Kidney glomerular epithelial cell (primary cell): ENCODE data around the gene ADD3.
A peak's percentile ranks its signal among the peaks of the same experiment; 100 is the strongest.

Experiments used
- DNase-seq: peaks from one replicate; lab custom pipeline; 2025; lab: John Stamatoyannopoulos, UW

ADD3 gene

GRCh38 chr10:110007701-110008517 lies at the start of gene ADD3:
Gene ADD3 (plus strand): TSS chr10:110007984. CDS start chr10:110100654, 92,670 bp downstream.
- peak; percentile 83 for DNase-seq

DNA sequence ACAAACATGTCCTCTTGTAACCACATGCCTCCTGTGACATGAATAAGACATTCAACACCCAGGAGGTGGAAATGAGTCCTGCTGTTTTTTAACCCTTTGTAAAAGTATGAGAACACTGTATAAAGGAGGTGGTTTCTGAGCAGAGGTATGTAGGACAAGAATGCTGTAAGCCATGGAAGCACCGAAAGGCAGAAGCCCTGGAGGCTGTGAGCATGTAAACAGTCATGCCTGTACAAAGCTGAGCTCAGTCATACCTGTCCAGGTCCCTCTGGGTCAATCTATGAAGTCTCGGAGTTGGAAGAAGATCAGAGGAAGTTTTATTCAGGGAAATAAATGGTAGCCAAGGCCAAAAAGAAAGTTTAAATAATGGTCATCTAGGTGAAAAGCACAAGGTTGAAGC lies 49.7 kb upstream of the ADD3 start:
- DNase-seq, result no peak

- DNase-seq, result no peak
These were observed 48.3 kb upstream of the ADD3 start for GRCh38 chr10:109959259-109960145.

GRCh38 chr10:109960682-109961081 lies 47.1 kb upstream of the ADD3 start:
- DNase-seq, result no peak

- peak; percentile 74 for DNase-seq
These were observed 46.4 kb upstream of the ADD3 start for GRCh38 chr10:109961174-109962001.

- DNase-seq, result peak; percentile 6
These were observed 45.5 kb upstream of the ADD3 start for GRCh38 chr10:109962247-109962646.

- DNase-seq, result no peak
These were observed 44.3 kb upstream of the ADD3 start for GRCh38 chr10:109963439-109963838.

DNA sequence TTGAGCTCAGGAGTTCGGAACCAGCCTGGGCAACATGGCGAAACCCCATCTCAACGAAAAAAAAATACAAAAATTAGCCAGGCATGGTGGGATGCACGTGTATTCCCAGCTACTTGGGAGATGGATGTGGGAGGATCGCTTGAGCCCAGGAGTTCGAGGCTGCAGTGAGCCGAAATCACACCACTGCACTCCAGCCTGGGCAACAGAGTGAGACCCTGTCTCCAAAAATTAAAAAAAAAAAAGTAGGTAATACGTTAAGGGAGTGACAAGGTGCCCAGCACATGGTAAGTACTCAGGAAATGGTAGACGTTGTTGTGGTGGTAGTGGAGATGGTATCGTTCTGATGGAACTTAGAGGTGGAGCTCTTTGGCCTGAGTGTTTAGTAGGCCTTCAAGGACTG lies 43.5 kb upstream of the ADD3 start:
- DNase-seq, result no peak

DNA sequence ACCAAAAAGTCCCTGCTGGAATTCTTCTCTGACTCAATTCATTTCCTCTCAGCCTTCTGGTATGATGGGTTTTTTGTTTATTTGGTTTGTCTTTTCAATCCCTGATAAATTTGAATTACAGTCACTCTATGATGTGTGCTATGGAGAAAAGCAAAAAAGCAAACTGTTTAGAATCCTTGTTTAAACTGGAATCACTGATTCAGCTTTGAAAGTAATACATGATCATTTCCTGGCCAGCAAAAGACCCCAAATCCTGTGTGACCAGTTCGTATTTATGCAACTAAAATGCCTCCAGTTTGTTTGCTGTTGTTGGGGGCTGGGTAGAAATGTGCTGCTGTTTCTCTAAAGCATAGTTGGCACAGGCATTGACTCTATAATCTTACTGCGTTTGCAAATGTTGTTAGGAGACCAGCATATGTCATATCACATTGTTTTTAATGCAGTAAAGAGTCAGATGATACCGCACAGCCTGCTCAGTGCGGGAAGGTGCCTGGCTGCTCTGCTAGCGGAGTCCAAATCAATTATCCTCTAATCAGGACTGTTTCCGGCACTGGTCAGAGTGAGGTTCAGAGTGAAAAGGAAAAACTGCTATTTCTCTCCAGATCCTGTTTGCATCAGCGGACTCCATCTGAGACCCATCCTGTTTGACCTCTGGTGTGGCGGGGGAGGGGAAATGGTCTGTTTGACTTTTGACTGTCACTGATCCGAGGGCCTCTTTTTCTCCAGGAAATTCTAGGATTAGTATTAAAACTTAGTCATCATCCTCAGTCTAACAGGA lies 40.6 kb upstream of the ADD3 start:
- DNase-seq, result peak; percentile 10

- no peak for DNase-seq
These were observed 40.1 kb upstream of the ADD3 start for GRCh38 chr10:109967739-109968088.

- no peak for DNase-seq
These were observed 38.6 kb upstream of the ADD3 start for GRCh38 chr10:109968953-109969759.

DNA sequence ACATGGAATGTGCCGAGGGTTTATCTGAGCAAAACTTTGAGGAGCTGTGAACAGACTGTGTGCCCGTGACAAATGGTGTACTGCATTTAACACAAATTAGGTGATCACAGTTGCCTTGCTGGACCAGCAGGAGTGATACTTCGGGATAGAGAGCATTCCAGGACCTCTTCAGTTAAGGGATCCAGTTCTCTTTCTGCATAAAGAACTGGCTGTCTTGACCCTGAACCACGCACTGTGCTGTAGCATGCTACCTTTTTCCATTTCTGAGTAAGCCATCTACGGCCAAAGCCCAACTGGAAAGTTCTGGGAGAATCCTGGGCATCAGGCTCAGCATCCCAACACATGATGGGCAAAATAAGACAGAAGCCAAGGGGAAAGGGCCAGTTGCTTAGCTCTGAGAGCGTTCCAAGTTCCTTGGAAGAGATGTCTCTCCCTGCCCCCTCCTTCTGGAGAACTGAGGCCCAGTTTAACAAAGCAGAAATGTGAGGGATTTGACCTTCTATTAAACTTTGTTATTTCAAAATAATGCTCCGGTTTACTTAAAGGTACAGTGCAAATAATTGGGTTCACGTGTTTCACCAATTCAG lies 37.9 kb upstream of the ADD3 start:
- no peak for DNase-seq

DNA sequence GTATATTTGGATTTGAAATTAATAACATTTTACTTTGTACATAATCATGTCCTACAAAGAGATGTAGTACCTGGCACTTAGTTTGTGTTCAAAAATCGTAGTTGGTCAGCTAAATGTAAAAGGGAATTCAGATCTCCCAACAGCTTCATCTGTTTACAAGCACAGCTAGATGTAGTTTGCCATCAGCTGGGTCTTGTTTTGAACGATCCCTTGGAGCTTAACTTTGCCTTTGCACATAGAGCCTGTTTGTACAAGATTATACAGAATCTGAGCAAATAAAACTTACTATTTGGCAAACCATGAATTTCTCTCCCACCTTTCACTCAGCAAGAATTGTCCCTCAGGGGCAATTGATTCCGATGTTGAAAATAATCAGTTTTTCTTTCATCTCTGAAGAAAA lies 36.1 kb upstream of the ADD3 start:
- no peak for DNase-seq

DNA sequence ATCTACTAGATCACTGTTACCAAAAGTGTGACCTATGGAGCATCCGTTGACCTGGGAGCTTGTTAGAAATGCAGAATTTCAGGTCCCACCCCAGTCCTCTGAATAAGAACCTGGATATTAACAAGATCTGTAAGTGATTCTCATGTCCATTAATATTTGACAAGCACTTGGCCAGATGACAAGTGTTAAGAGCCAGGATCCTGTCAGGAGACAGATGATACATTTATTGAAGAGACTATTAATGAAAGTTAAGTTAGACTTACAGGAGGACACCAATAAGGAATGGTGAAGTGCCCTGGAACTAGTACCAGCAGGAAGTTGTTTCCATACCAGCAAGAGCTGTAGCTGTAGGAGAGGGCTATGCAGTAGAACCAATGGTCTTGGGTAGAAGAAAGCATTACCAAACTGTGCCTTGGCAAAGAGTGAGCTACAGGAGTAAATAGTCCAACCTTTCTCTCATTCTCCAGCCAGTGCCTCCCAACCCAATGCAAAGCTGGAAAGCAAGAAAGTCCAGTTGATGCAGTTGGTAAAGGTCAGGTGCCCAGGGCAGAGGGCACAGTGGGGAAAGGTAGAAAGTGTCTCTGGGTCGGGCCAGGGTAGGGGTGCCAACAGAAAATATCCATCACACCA lies 35.3 kb upstream of the ADD3 start:
- no peak for DNase-seq

DNA sequence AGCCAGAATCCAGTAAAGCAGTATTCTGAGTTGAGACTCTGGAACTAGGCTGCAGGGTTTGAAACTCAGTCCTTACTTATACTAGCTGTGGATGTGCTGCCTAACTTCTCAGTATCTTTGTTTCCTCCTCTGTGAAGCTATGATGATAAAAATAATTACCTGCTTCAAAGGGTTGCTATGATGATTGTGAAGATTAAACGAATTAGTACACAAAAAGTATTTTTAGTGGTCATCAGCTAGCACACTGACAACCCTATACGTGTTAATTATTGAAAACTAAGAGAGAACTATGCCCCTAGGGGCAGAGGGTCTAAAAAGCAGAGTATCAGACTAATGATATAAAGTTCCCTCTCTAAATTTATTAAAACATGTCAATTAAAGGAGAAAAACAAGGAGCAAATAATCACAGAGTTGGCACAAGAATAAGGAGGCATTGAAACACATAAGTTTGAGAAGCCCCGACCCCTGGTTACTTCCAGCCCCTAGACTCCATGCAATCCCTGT lies 34.4 kb upstream of the ADD3 start:
- DNase-seq, result no peak

DNA sequence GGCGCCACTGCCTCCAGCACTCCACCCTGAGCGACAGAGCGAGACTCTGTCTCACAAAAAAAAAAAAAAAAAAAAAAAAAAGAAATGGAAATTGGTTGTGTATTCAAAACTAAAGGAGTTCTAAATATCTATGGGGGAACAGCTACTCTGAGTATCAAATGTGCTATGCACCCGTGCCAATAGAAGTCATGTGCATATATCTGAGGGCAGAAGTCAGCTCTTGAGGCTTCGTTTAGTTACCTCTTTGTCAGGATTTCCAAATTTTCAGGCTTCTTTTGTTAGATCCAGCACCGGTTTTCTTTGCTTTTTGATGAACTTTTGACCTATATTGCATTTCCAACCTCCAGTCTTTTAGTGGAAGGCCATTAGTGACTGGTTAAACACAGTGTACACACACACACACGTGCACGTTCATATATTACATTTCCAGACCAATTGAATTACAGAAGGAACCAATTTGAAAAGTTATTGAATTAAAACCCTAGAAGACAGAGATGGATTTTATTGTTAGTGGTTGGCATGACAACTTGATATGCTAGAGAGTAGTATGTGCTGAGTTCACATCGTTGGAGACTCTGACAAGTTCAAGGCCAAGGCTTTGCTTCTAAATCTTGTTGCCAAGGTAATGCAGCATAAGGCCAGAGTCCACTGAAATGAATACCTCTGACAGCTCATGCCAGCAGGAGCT lies 33.1 kb upstream of the ADD3 start:
- peak; percentile 18 for DNase-seq

GRCh38 chr10:109975244-109976190 lies 32.3 kb upstream of the ADD3 start:
- DNase-seq, result no peak

DNA sequence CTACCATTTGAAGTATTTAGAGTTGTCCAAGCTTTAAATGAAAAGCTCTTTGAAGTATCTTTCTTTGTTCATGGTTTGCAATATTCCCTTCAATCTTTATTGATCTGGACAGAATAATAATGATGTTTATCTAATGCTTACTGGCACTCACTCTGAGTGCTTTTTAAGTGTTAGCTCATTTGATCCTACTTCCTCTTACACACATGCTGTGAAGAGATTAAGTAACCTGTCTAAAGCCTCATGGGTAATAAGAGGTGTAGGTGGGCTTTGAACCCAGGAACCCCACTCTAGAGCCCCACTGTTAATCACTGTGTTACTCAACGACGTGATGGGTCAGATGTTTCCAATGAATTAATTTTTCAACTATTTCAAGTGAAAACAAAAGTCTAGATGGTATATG lies 31.1 kb upstream of the ADD3 start:
- no peak for DNase-seq
